RWPE2 (cell line): ENCODE results near the gene CHCT1.

ENCODE experiments used
- ATAC-seq: fragments of 200-7000 bp; cut with Tn5 transposase; 3 replicates; pipeline ENCODE4 v1.9.1; 2021; ENCODE audit warnings: low read depth
- DNase-seq: peaks from one replicate; pipeline ENCODE4 v3.0.0-alpha.2; 2020; ENCODE audit warnings: low spot score
- H3K27ac ChIP-seq: fragments of 450-650 bp; 2 replicates; pipeline ENCODE4 v1.5.1; 2017; ENCODE audit warnings: mild to moderate bottlenecking; ENCODE audit not compliant: poor library complexity, severe bottlenecking
- H3K27me3 ChIP-seq: fragments of 250-450 bp; sonication (Bioruptor Pico); 2 replicates; pipeline ENCODE4 v1.5.1; 2021; ENCODE audit warnings: mild to moderate bottlenecking, moderate library complexity; ENCODE audit not compliant: insufficient read depth, poor library complexity, severe bottlenecking
- H3K36me3 ChIP-seq: fragments of 250-450 bp; sonication (Bioruptor Pico); 2 replicates; pipeline ENCODE4 v1.5.1; 2020; ENCODE audit warnings: low read depth, mild to moderate bottlenecking, moderate library complexity
- H3K4me1 ChIP-seq: fragments of 250-450 bp; sonication (Bioruptor Pico); 2 replicates; pipeline ENCODE4 v1.5.1; 2021; ENCODE audit warnings: mild to moderate bottlenecking, moderate library complexity; ENCODE audit not compliant: insufficient read depth, poor library complexity, severe bottlenecking
- H3K4me3 ChIP-seq: fragments of 250-450 bp; sonication (Bioruptor Pico); 2 replicates; pipeline ENCODE4 v1.5.1; 2021; ENCODE audit warnings: mild to moderate bottlenecking, moderate library complexity; ENCODE audit not compliant: severe bottlenecking
- H3K9me3 ChIP-seq: fragments of 250-450 bp; sonication (Bioruptor Pico); 2 replicates; pipeline ENCODE4 v1.5.1; 2021; ENCODE audit warnings: mild to moderate bottlenecking, moderate library complexity; ENCODE audit not compliant: severe bottlenecking
- CTCF ChIP-seq: fragments of 450-650 bp; IDR thresholded peaks from one replicate; pipeline ENCODE4 v1.5.1; 2017; ENCODE audit warnings: mild to moderate bottlenecking, moderate library complexity; ENCODE audit not compliant: poor library complexity, severe bottlenecking

Gene CHCT1

GRCh38 chr17:60455378-60455777, 33.1 kb downstream of the CHCT1 start:
- no peak for DNase-seq
- Histone ChIP-seq H3K27ac (no peak overlapping the region), H3K36me3 (peaks cover 79% of the 10 kb centered on the region), H3K27me3 (no peaks in the 10 kb centered on the region), H3K4me3 (no peak overlapping the region), H3K9me3 (no peaks in the 10 kb centered on the region), H3K4me1 (no peaks in the 10 kb centered on the region)
- ATAC-seq, result no peak
- no peak for TF ChIP-seq CTCF

GRCh38 chr17:60457148-60457547, 34.9 kb downstream of the CHCT1 start:
- Histone ChIP-seq H3K4me3 (no peak overlapping the region), H3K4me1 (no peaks in the 10 kb centered on the region), H3K9me3 (no peaks in the 10 kb centered on the region), H3K36me3 (peaks cover 81% of the 10 kb centered on the region), H3K27ac (no peak overlapping the region), H3K27me3 (no peaks in the 10 kb centered on the region)
- DNase-seq (no peak), ATAC-seq (no peak)
- no peak for TF ChIP-seq CTCF

- Histone ChIP-seq H3K27ac (no peak overlapping the region), H3K4me3 (no peak overlapping the region), H3K36me3 (peaks cover 81% of the 10 kb centered on the region), H3K4me1 (no peaks in the 10 kb centered on the region), H3K9me3 (no peaks in the 10 kb centered on the region), H3K27me3 (no peaks in the 10 kb centered on the region)
- TF ChIP-seq CTCF, result no peak
- ATAC-seq (no peak), DNase-seq (no peak)
These were observed 39.3 kb downstream of the CHCT1 start for GRCh38 chr17:60461584-60461983.

- Histone ChIP-seq H3K27me3 (no peaks in the 10 kb centered on the region), H3K4me1 (no peaks in the 10 kb centered on the region), H3K9me3 (no peaks in the 10 kb centered on the region), H3K27ac (no peak overlapping the region), H3K36me3 (peaks cover 86% of the 10 kb centered on the region), H3K4me3 (no peak overlapping the region)
- no peak for ATAC-seq
- DNase-seq, result no peak
- no peak for TF ChIP-seq CTCF
These were observed 41.0 kb downstream of the CHCT1 start for GRCh38 chr17:60463157-60463835.

- no peaks in the 10 kb centered on the region for H3K9me3 ChIP-seq
- ATAC-seq (no peak), DNase-seq (no peak)
- H3K36me3 ChIP-seq, result peaks cover 91% of the 10 kb centered on the region
- no peak overlapping the region for H3K27ac ChIP-seq
- no peak for TF ChIP-seq CTCF
- peaks cover under 1% of the 10 kb centered on the region for H3K4me1 ChIP-seq
- no peaks in the 10 kb centered on the region for H3K27me3 ChIP-seq
- H3K4me3 ChIP-seq, result no peak overlapping the region
These were observed 42.1 kb downstream of the CHCT1 start for GRCh38 chr17:60464343-60464742.
